A549 treated with dexamethasone at 1 μM for 4 hours (cell line): ENCODE data around the gene CNTN5. TPM values are rescaled to one million over a fixed set of nuclear protein-coding genes. Genes with fewer than 3 reads are reported as not detected.

Source experiments
- total RNA-seq: library from RNA; stranded (reverse); fragments of 200-300 nt; extraction: Qiagen RNA extraction; gene quantifications from 5 replicates; pipeline ENCODE4 v1.2.3, GENCODE V29; 2022

Gene CNTN5
- not detected in 5 replicates for total RNA-seq

DNA sequence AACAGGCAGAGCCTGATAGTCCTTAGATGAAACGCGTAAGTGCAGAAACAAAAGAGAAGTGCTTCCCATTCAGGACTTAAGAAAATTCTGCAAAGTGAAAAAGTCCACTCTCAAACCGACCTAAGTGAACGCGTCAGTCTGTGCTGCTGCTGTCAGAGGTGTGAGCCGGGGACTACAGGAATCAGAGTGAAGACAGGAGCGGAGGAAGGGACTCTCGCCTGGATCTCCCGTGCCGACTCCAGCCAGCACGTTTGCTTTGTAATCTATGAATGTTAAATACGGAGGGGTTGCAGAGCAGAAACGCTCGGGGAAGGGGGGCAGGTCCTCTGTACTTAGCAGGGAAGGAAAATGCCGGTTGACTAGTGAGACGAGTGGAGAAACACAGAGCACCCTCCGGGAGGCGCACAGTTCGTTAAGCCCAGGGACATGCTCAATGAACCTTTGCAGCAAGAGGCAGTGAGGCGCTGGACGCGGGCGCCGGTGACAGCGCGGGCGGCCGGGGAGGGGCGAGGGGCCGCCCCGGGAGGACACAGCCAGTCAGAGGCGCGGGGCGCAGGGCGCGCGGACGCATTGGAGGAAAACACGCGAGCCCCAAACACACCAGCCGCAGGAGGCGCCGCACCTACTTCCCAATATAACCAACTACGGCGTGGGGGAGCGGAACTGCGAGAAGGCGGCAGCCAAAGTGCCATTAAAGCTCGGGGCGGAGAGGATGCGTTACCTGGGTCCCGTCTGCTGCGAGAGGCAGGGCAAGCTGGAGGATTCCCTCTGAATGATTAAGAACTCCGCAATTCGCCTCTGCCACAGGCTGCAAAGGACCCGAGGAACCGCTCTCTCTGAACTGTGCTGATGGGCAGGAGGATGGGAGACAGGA, at the start of gene CNTN5:
Gene CNTN5, plus strand, starts transcription at position 598 of the 874 bp plus-strand sequence.

